Uterine smooth muscle cell (primary cell): ENCODE data around the gene CALM3. TPM values are rescaled to one million over a fixed set of nuclear protein-coding genes. Genes with fewer than 3 reads are reported as not detected.

Source experiments
- total RNA-seq: library from RNA; depleted of rRNA; stranded (reverse); fragments of >200 nt; gene quantifications from 2 replicates; pipeline ENCODE4 v1.2.3, GENCODE V29; 2014

Gene CALM3
- total RNA-seq = 257 and 324 TPM in 2 replicates

GRCh38 chr19:46601318-46602224 is at the start of gene CALM3:
CALM3 (plus strand) TSS chr19:46601330; CDS start chr19:46601435, 105 bp downstream.

GRCh38 chr19:46624958-46625661 is 24.0 kb downstream of the CALM3 start, which contains the start of gene PTGIR:
PTGIR (minus strand) TSS chr19:46625089; CDS start chr19:46624225, 864 bp downstream.

DNA sequence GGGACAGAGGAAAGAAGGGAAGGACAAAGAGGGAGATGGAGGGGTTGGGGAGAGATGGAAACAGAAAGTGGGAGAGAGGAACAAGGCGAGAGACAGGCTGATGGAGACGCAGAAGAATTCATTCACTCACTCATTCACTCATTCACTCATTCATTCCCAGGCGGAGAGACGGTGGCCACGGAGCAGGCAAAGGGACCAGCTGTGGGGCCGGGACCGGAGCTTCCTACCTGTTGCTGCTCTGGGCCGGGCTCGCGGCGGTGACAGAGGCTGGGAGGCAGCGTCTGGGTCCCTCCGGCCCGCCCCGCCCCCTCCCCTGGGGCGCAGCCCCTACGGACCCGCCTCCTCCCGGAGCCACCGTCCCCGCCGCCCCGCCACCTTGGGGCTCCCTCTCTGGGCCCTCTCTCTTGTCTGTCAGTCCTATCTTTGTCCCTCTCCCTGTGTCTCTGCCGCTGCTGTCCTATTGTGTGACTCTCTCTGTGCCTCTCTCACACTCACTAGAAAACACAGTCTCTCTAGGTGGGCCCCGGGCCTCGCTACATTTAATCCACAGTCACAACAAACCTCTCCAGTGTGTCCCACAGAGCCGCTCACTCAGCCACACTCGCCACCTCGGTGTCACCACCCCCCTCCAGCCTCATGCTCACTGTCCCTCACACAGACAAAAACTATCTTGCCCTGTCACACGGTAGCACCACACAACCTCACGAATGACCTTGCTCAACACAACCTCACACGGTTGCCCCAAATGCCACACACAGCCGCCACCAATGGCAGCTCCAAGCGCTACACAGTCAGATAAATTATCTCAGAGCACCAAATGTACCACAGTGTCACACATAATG is 35.0 kb downstream of the CALM3 start, which contains the start of gene GNG8:
TSS of gene GNG8 (minus strand) at position 283 of the 842 bp plus-strand sequence. CDS start 1,520 bp downstream, outside the sequence.

Other genes starting within 250 kb of the CALM3 start
- 30.4 and 37.2 TPM in 2 replicates for gene CCDC8, start 187.8 kb upstream of the CALM3 start, total RNA-seq
- 0.25 and 0.33 TPM in 2 replicates for gene PNMA8C, start 172.4 kb upstream of the CALM3 start, total RNA-seq
- 4.3 and 13.0 TPM in 2 replicates for gene PNMA8A, start 129.8 kb upstream of the CALM3 start, total RNA-seq
- 0.44 and 1.00 TPM in 2 replicates for gene PNMA8B, start 105.5 kb upstream of the CALM3 start, total RNA-seq
- 3.7 and 6.2 TPM in 2 replicates for gene PTGIR, start 23.8 kb downstream of the CALM3 start, total RNA-seq
- not detected in 2 replicates for gene GNG8, start 34.9 kb downstream of the CALM3 start, total RNA-seq
- gene DACT3, start 59.9 kb downstream of the CALM3 start, total RNA-seq = 6.2 and 8.0 TPM in 2 replicates
- 14.7 and 21.6 TPM in 2 replicates for gene PRKD2, start 115.8 kb downstream of the CALM3 start, total RNA-seq
- 25.7 and 27.2 TPM in 2 replicates for gene FKRP, start 144.7 kb downstream of the CALM3 start, total RNA-seq
- 54.5 and 62.4 TPM in 2 replicates for gene STRN4, start 145.1 kb downstream of the CALM3 start, total RNA-seq
- gene SLC1A5, start 187.3 kb downstream of the CALM3 start, total RNA-seq = 213 and 333 TPM in 2 replicates
- gene AP2S1, start 249.5 kb downstream of the CALM3 start, total RNA-seq = 124 and 142 TPM in 2 replicates